SKM-1 (cell line): ENCODE data around the gene SOX14.

ENCODE experiments used
- DNase-seq: peaks from one replicate; lab custom pipeline; 2025; ENCODE audit not compliant: unreplicated experiment; lab: John Stamatoyannopoulos, UW

SOX14 gene

GRCh38 chr3:137764001-137764433 lies at the start of gene SOX14:
Gene SOX14, plus strand, starts transcription at chr3:137764315. Its CDS starts 470 bp downstream, at chr3:137764785.
- DNase-seq, result no peak

GRCh38 chr3:137714551-137714950 lies 49.6 kb upstream of the SOX14 start:
- DNase-seq, result no peak

GRCh38 chr3:137724240-137724639 lies 39.9 kb upstream of the SOX14 start:
- DNase-seq, result no peak

- DNase-seq, result no peak
Measured at GRCh38 chr3:137737208-137737607, 26.9 kb upstream of the SOX14 start.

- DNase-seq, result no peak
Measured at GRCh38 chr3:137738710-137739109, 25.4 kb upstream of the SOX14 start.

- no peak for DNase-seq
Measured at GRCh38 chr3:137743608-137744007, 20.5 kb upstream of the SOX14 start.

GRCh38 chr3:137746808-137747207 lies 17.3 kb upstream of the SOX14 start:
- DNase-seq, result no peak

GRCh38 chr3:137759505-137759904 lies 4.6 kb upstream of the SOX14 start:
- no peak for DNase-seq

- no peak for DNase-seq
Measured at GRCh38 chr3:137760341-137761098, 3.6 kb upstream of the SOX14 start.

- no peak for DNase-seq
Measured at GRCh38 chr3:137761099-137761562, 3.0 kb upstream of the SOX14 start.

- no peak for DNase-seq
Measured at GRCh38 chr3:137761563-137762503, 2.3 kb upstream of the SOX14 start.

- no peak for DNase-seq
Measured at GRCh38 chr3:137762674-137763593, 1.2 kb upstream of the SOX14 start.

GRCh38 chr3:137763594-137763938 lies 549 bp upstream of the SOX14 start:
- DNase-seq, result no peak

GRCh38 chr3:137764563-137765309 lies 621 bp downstream of the SOX14 start:
- DNase-seq, result no peak

GRCh38 chr3:137765310-137766033 lies 1.4 kb downstream of the SOX14 start:
- no peak for DNase-seq

GRCh38 chr3:137766041-137766875 lies 2.1 kb downstream of the SOX14 start:
- no peak for DNase-seq

GRCh38 chr3:137766876-137767537 lies 2.9 kb downstream of the SOX14 start:
- no peak for DNase-seq
